H1 (cell line): ENCODE measurements around the gene MTF1. TPM values are rescaled to one million over a fixed set of nuclear protein-coding genes. Genes with fewer than 3 reads are reported as not detected.

ENCODE experiments used
- TEAD4 ChIP-seq: IDR thresholded peaks from 2 replicates; pipeline ENCODE4 v1.6.1; 2012; ENCODE audit warnings: low read depth, low read length, inconsistent platforms, mixed read lengths
- polyA plus RNA-seq, 7 experiments: library from polyadenylated mRNA; depleted of rRNA in 3 of 7; stranded (reverse) in 5 of 7; unstranded in 2 of 7; fragments of >200 nt in 5 of 7; fragments of 200-250 nt in 2 of 7; gene quantifications; 1 replicate in 5 of 7; 2 replicates in 1 of 7; 4 replicates in 1 of 7; pipeline versions ENCODE4 v1.2.1 to v1.2.3, GENCODE V29; 2011 to 2013; ENCODE audit warnings: missing spikeins in 2 of 7, mixed read lengths in 2 of 7
- total RNA-seq: library from RNA; stranded (reverse); fragmentation: NEBNext Ultra II Directional; extraction: Animal tissue kit (Norgen Biotek cat#: 25700); gene quantifications from 2 replicates; pipeline ENCODE4 v1.2.1, GENCODE V29; 2021

The MTF1 gene
- total and polyA plus RNA-seq, 2 of the 8 experiments (the other 6 are each of a cell fraction or from before 2014, with no cell fraction given): 4.0 to 15.5 TPM

- TF ChIP-seq TEAD4: no peak
Measured at GRCh38 chr1:37888022-37888700, 28.8 kb upstream of the MTF1 start (continued).
